Cardiac muscle cell (in vitro differentiated cells and primary cell): ENCODE data around the gene PCYT1B. TPM values are rescaled to one million over a fixed set of nuclear protein-coding genes. Genes with fewer than 3 reads are reported as not detected.
A peak's percentile ranks its signal among the peaks of the same experiment; 100 is the strongest.

ENCODE experiments used
- DNase-seq, 2 donors: peaks; one replicate each; pipeline versions ENCODE4 v3.0.0 to v3.0.0-alpha.2; 2010 to 2017; ENCODE audit warnings: low read depth in 1 of 2, low spot score in 1 of 2
- H3K27ac ChIP-seq: fragments of 200-600 bp; sonication (generic); 2 replicates; pipeline ENCODE4 v1.5.1; 2016
- H3K27me3 ChIP-seq: fragments of 200-600 bp; sonication (generic); 2 replicates; pipeline ENCODE4 v1.6.0; 2016; ENCODE audit warnings: control low read depth
- H3K36me3 ChIP-seq: fragments of 200-600 bp; sonication (generic); 2 replicates; pipeline ENCODE4 v1.5.1; 2016; ENCODE audit warnings: control low read depth
- H3K4me1 ChIP-seq: fragments of 200-600 bp; sonication (generic); 2 replicates; pipeline ENCODE4 v1.8.1; 2017; ENCODE audit warnings: low read depth, mild to moderate bottlenecking, mixed run types
- H3K4me3 ChIP-seq: fragments of 200-600 bp; sonication (generic); 2 replicates; pipeline ENCODE4 v1.5.1; 2016; ENCODE audit warnings: mild to moderate bottlenecking
- H3K9me3 ChIP-seq: fragments of 200-600 bp; sonication (generic); 2 replicates; pipeline ENCODE4 v1.5.1; 2017; ENCODE audit warnings: low read depth, mild to moderate bottlenecking, control low read depth
- polyA plus RNA-seq: library from polyadenylated mRNA; unstranded; fragments of >200 nt; fragmentation: Nextera tagmentation; extraction: Ambion mirVana; gene quantifications from 2 replicates; pipeline ENCODE4 v1.2.1, GENCODE V29; 2016
- total RNA-seq: library from RNA; depleted of rRNA; stranded (reverse); fragments of >200 nt; gene quantifications from 2 replicates; pipeline ENCODE4 v1.2.3, GENCODE V29; 2016
- TF ChIP-seq, protein P1 (sequence below): IDR thresholded peaks from 2 replicates; pipeline ENCODE4 v1.5.1; 2012; ENCODE audit warnings: low read depth, mild to moderate bottlenecking, low read length

PCYT1B gene
- total RNA-seq (37.4 and 41.1 TPM in 2 replicates), polyA plus RNA-seq (17.2 and 25.5 TPM in 2 replicates)

- H3K4me1 ChIP-seq: peaks cover 9% of the 10 kb centered on the region
- H3K36me3 ChIP-seq: peaks cover 5% of the 10 kb centered on the region
- TF ChIP-seq, protein P1, sequence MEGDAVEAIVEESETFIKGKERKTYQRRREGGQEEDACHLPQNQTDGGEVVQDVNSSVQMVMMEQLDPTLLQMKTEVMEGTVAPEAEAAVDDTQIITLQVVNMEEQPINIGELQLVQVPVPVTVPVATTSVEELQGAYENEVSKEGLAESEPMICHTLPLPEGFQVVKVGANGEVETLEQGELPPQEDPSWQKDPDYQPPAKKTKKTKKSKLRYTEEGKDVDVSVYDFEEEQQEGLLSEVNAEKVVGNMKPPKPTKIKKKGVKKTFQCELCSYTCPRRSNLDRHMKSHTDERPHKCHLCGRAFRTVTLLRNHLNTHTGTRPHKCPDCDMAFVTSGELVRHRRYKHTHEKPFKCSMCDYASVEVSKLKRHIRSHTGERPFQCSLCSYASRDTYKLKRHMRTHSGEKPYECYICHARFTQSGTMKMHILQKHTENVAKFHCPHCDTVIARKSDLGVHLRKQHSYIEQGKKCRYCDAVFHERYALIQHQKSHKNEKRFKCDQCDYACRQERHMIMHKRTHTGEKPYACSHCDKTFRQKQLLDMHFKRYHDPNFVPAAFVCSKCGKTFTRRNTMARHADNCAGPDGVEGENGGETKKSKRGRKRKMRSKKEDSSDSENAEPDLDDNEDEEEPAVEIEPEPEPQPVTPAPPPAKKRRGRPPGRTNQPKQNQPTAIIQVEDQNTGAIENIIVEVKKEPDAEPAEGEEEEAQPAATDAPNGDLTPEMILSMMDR: no peak
- H3K27me3 ChIP-seq: no peaks in the 10 kb centered on the region
- H3K27ac ChIP-seq: peak within 1 kb of the TSS; percentile 80
- H3K9me3 ChIP-seq: no peaks in the 10 kb centered on the region
- peak within 1 kb of the TSS; percentile 43 for H3K4me3 ChIP-seq
- DNase-seq: peak; percentile 71 to 96
These were observed at the start of gene PCYT1B for GRCh38 chrX:24647257-24648058. PCYT1B (minus strand) TSS chrX:24647347; CDS start chrX:24647105, 242 bp downstream.

GRCh38 chrX:24696294-24696693 is 49.1 kb upstream of the PCYT1B start:
- H3K36me3 ChIP-seq: peaks cover 16% of the 10 kb centered on the region
- DNase-seq: no peak
- no peaks in the 10 kb centered on the region for H3K9me3 ChIP-seq
- H3K27ac ChIP-seq: no peak overlapping the region
- H3K27me3 ChIP-seq: no peaks in the 10 kb centered on the region
- TF ChIP-seq, protein P1: no peak
- H3K4me3 ChIP-seq: no peak overlapping the region
- peaks cover 10% of the 10 kb centered on the region for H3K4me1 ChIP-seq

- Histone ChIP-seq H3K27ac (no peak overlapping the region), H3K4me1 (peaks cover 10% of the 10 kb centered on the region), H3K27me3 (no peaks in the 10 kb centered on the region), H3K36me3 (peaks cover 9% of the 10 kb centered on the region), H3K9me3 (no peaks in the 10 kb centered on the region), H3K4me3 (peak overlapping the region; percentile 89)
- TF ChIP-seq, protein P1: no peak
- no peak for DNase-seq
These were observed 47.7 kb upstream of the PCYT1B start for GRCh38 chrX:24694825-24695224.

DNA sequence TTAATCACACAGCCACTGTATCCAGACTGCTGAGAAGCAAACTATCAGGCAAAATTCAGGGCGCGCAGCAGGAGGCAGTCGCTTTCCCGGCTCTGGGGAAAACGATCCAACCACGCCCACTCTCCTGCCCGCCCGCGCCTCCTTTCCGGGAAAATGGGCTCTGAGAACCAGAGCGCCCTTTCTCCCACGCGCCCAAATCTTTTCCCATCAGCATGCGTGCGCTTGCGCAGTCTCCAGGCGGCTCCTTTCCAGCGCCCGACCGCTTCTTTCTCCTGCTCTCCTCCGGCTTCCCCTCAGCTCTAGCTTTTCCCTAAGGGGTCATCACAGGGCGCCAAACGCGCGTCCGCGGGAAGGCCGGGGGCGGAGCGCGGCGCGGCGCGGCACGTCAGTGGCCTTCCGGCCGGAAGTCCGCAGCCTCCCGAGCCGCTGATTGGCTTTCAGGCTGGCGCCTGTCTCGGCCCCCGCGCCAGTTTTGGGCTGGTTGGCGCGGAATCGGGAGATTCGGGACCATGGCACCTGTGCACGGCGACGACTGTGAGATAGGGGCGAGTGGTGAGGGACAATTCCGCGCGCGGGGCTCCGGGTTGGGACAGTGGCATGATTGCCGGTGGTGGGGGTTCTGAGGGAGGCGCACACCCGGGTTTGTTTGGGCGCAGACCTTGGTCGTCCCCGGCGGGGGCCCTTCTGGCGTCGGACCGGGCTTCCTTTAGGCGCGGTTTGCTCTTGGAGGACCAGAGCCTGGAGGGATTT is 46.5 kb upstream of the PCYT1B start, which contains the start of gene POLA1:
Gene POLA1, plus strand, starts transcription at position 466 of the 750 bp plus-strand sequence. Its CDS starts 44 bp downstream, at position 510.
- DNase-seq: peak; percentile 98 to 99
- Histone ChIP-seq H3K4me1 (peaks cover 10% of the 10 kb centered on the region), H3K4me3 (peak within 1 kb of the TSS; percentile 89), H3K27ac (peak within 1 kb of the TSS; percentile 87), H3K36me3 (peaks cover 4% of the 10 kb centered on the region), H3K9me3 (no peaks in the 10 kb centered on the region), H3K27me3 (no peaks in the 10 kb centered on the region)
- TF ChIP-seq, protein P1: peak; percentile 41

DNA sequence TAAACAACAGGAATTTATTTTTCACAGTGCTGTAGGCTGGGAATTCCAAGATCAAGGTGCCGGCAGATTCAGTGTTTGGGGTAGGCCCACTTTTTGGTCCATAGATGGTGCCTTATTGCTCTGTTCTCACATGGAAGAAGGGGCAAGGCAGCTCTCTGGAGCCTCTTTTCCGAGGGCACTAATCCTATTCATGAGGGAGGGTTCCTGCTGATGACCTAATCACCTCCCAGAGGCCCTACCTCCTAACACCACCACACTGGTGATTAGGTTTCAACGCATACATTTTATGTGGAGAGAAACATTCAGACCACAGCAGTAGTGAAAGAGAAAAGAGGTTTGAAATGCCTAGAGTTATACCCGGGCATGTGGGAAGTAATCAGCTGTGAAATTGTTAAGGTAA is 45.2 kb upstream of the PCYT1B start:
- peaks cover 4% of the 10 kb centered on the region for H3K36me3 ChIP-seq
- H3K9me3 ChIP-seq: no peaks in the 10 kb centered on the region
- TF ChIP-seq, protein P1: no peak
- H3K4me1 ChIP-seq: peaks cover 10% of the 10 kb centered on the region
- H3K27ac ChIP-seq: peak overlapping the region; percentile 42
- no peaks in the 10 kb centered on the region for H3K27me3 ChIP-seq
- no peak for DNase-seq
- H3K4me3 ChIP-seq: no peak overlapping the region
